GM23338 (cell line): Measurements from ENCODE around the gene SND1. TPM values are rescaled to one million over a fixed set of nuclear protein-coding genes. Genes with fewer than 3 reads are reported as not detected.

ENCODE experiments used
- ATAC-seq: fragments of 200-7000 bp; cut with Tn5 transposase; 3 replicates; pipeline ENCODE4 v1.9.1; 2020
- DNase-seq: peaks from one replicate; pipeline ENCODE4 v3.0.0-alpha.2; 2015; ENCODE audit warnings: low spot score
- H2AFZ ChIP-seq: fragments of 200-600 bp; sonication (generic); 2 replicates; pipeline ENCODE4 v1.8.0; 2016; ENCODE audit warnings: antibody characterized with exemption, mild to moderate bottlenecking, moderate library complexity
- H3F3A ChIP-seq: fragments of 200-600 bp; sonication (generic); replicated peaks from 2 replicates; pipeline ENCODE4 v1.8.0; 2017; ENCODE audit warnings: antibody characterized with exemption, mixed run types, low read depth
- H3K27ac ChIP-seq: fragments of 200-600 bp; sonication (generic); 2 replicates; pipeline ENCODE4 v1.6.1; 2016; ENCODE audit warnings: low read depth
- H3K27me3 ChIP-seq: fragments of 200-600 bp; sonication (generic); 2 replicates; pipeline ENCODE4 v1.8.0; 2016; ENCODE audit warnings: mild to moderate bottlenecking, mixed run types, moderate library complexity; ENCODE audit not compliant: insufficient read depth
- H3K36me3 ChIP-seq: fragments of 200-600 bp; sonication (generic); 2 replicates; pipeline ENCODE4 v1.8.0; 2016; ENCODE audit warnings: mild to moderate bottlenecking; ENCODE audit not compliant: insufficient read depth
- H3K4me1 ChIP-seq: fragments of 200-600 bp; sonication (generic); 2 replicates; pipeline ENCODE4 v1.8.0; 2016; ENCODE audit warnings: mild to moderate bottlenecking, moderate library complexity; ENCODE audit not compliant: insufficient read depth
- H3K4me2 ChIP-seq: fragments of 200-600 bp; sonication (generic); 2 replicates; pipeline ENCODE4 v1.7.1; 2017; ENCODE audit warnings: mixed run types
- H3K4me3 ChIP-seq: fragments of 200-600 bp; sonication (generic); 2 replicates; pipeline ENCODE4 v1.6.1; 2016; ENCODE audit warnings: mixed run types
- H3K79me2 ChIP-seq: fragments of 200-600 bp; sonication (generic); replicated peaks from 2 replicates; pipeline ENCODE4 v1.8.0; 2017; ENCODE audit warnings: mild to moderate bottlenecking; ENCODE audit not compliant: insufficient read depth
- H3K9me2 ChIP-seq: fragments of 200-600 bp; sonication (generic); 2 replicates; pipeline ENCODE4 v1.8.0; 2017; ENCODE audit not compliant: insufficient read depth
- H4K20me1 ChIP-seq: fragments of 200-600 bp; sonication (generic); replicated peaks from 2 replicates; pipeline ENCODE4 v1.8.0; 2017; ENCODE audit warnings: mild to moderate bottlenecking; ENCODE audit not compliant: insufficient read depth
- H3K27ac Mint-ChIP-seq: 2 replicates; pipeline ENCODE4 v1.8.0; 2020; ENCODE audit warnings: inconsistent platforms, mild to moderate bottlenecking, moderate library complexity, mixed read lengths
- H3K27me3 Mint-ChIP-seq: 3 replicates; pipeline ENCODE4 v1.8.0; 2022; ENCODE audit warnings: low read depth, mild to moderate bottlenecking, moderate library complexity, mixed read lengths, inconsistent platforms; ENCODE audit not compliant: insufficient read depth, poor library complexity
- H3K36me3 Mint-ChIP-seq: 3 replicates; pipeline ENCODE4 v1.8.0; 2021; ENCODE audit warnings: low read depth, mild to moderate bottlenecking, inconsistent platforms, moderate library complexity, mixed read lengths
- H3K4me1 Mint-ChIP-seq: 3 replicates; pipeline ENCODE4 v1.8.0; 2020; ENCODE audit warnings: mild to moderate bottlenecking, inconsistent platforms, mixed read lengths
- H3K4me3 Mint-ChIP-seq: 3 replicates; pipeline ENCODE4 v1.8.0; 2021; ENCODE audit warnings: moderate library complexity, mild to moderate bottlenecking, inconsistent platforms, mixed read lengths
- H3K9me3 Mint-ChIP-seq: 3 replicates; pipeline ENCODE4 v1.8.0; 2020; ENCODE audit warnings: moderate library complexity, mild to moderate bottlenecking, inconsistent platforms, mixed read lengths
- EZH2 ChIP-seq: fragments of 200-600 bp; sonication (generic); IDR thresholded peaks from one replicate; pipeline ENCODE4 v1.8.0; 2017; ENCODE audit warnings: antibody characterized with exemption, mild to moderate bottlenecking, low read depth; ENCODE audit not compliant: unreplicated experiment
- EZH2phosphoT487 ChIP-seq: fragments of 200-600 bp; sonication (generic); IDR thresholded peaks from one replicate; pipeline ENCODE4 v1.8.1; 2018; ENCODE audit warnings: antibody characterized with exemption; ENCODE audit not compliant: unreplicated experiment
- JUNB ChIP-seq: IDR thresholded peaks from one replicate; pipeline ENCODE4 v1.6.1; 2016; ENCODE audit warnings: antibody characterized with exemption; ENCODE audit not compliant: unreplicated experiment
- NANOG ChIP-seq: IDR thresholded peaks from 2 replicates; pipeline ENCODE4 v1.6.1; 2016; ENCODE audit warnings: antibody characterized with exemption, borderline replicate concordance
- POLR2AphosphoS5 ChIP-seq: IDR thresholded peaks from 2 replicates; pipeline ENCODE4 v1.6.1; 2016; ENCODE audit warnings: antibody characterized with exemption, low read depth
- STAT1 ChIP-seq: IDR thresholded peaks from one replicate; pipeline ENCODE4 v1.6.1; 2016; ENCODE audit warnings: antibody characterized with exemption; ENCODE audit not compliant: unreplicated experiment
- ZNF114 ChIP-seq: fragments of 250-450 bp; sonication (Bioruptor Pico); IDR thresholded peaks from 2 replicates; pipeline ENCODE4 v1.5.0; 2020; ENCODE audit warnings: mild to moderate bottlenecking, moderate library complexity
- ZNF331 ChIP-seq: fragments of 250-450 bp; sonication (Bioruptor Pico); IDR thresholded peaks from 2 replicates; pipeline ENCODE4 v1.5.0; 2020; ENCODE audit warnings: low read depth, mild to moderate bottlenecking, moderate library complexity
- polyA plus RNA-seq: library from polyadenylated mRNA; unstranded; fragments of >200 nt; fragmentation: Nextera tagmentation; extraction: Ambion mirVana; gene quantifications from 2 replicates; pipeline ENCODE4 v1.2.1, GENCODE V29; 2016
- total RNA-seq: library from RNA; depleted of rRNA; stranded (reverse); fragments of >200 nt; shearing (Covaris generic); gene quantifications from 2 replicates; pipeline ENCODE4 v1.2.3, GENCODE V29; 2014
- TF ChIP-seq, protein P1 (sequence below), 2 experiments: fragments of 200-600 bp in 1 of 2; sonication (generic) in 1 of 2; conservative IDR thresholded peaks; 2 replicates each; pipeline versions ENCODE4 v1.5.1 to v1.6.1; 2016 to 2017; ENCODE audit warnings: antibody characterized with exemption in 2 of 2, low read depth in 2 of 2, mild to moderate bottlenecking in 2 of 2, moderate library complexity in 1 of 2
- TF ChIP-seq, protein P2 (sequence below): fragments of 250-450 bp; sonication (Bioruptor Pico); IDR thresholded peaks from 2 replicates; pipeline ENCODE4 v1.5.0; 2020; ENCODE audit warnings: mild to moderate bottlenecking, moderate library complexity
- TF ChIP-seq, protein P3 (sequence below): IDR thresholded peaks from 2 replicates; pipeline ENCODE4 v1.6.1; 2016; ENCODE audit warnings: antibody characterized with exemption

The SND1 gene
- total and polyA plus RNA-seq, 2 experiments from 2014 or later: 107 to 254 TPM

DNA sequence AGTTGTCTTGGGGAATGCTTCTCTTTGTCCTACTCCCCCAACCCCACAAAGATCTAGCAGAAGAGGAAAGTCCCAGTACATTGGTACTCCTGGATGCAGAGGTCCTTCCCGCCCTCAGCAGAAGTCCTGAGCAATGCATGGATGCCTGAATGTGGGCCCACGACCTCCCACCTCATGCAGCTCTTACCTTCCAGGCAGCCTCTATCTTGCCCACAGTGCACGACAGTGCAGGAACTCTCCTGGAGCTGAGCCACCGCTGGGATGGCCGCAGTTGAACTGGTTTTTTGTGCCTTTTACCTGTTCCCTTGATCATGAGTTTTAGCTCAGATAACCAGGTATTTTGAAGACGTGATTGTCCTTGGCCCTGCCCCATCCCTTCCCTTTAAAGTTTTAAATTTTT, 341.3 kb downstream of the SND1 start:
- Histone ChIP-seq H3K36me3 (peaks cover 8% of the 10 kb centered on the region), H3F3A (0 out of 2 replicates have a peak, but pooled peaks cover 3% of the 10 kb centered on the region), H3K79me2 (peaks cover 9% of the 10 kb centered on the region), H3K27ac (no peak overlapping the region), H3K4me2 (no peak overlapping the region), H4K20me1 (peaks cover 7% of the 10 kb centered on the region; the same call in 1 of the 2 replicates), H3K4me3 (no peak overlapping the region), H3K27me3 (no peaks in the 10 kb centered on the region), H3K4me1 (peaks cover 17% of the 10 kb centered on the region), H3K9me2 (no peaks in the 10 kb centered on the region), H2AFZ (no peak overlapping the region)
- H3K36me3 Mint-ChIP-seq: peaks cover 15% of the 10 kb centered on the region
- no peak overlapping the region for H3K4me3 Mint-ChIP-seq
- DNase-seq (no peak), ATAC-seq (peak; percentile 18; the same call in 1 of the 3 replicates)
- H3K9me3 Mint-ChIP-seq: no peaks in the 10 kb centered on the region
- H3K27me3 Mint-ChIP-seq: no peaks in the 10 kb centered on the region
- H3K27ac Mint-ChIP-seq: no peak overlapping the region; the same call in 1 of the 2 replicates
- peaks cover 41% of the 10 kb centered on the region for H3K4me1 Mint-ChIP-seq
- TF ChIP-seq ZNF331 (CRISPR knock-in tag): no peak
- TF ChIP-seq ZNF114 (CRISPR knock-in tag): no peak

DNA sequence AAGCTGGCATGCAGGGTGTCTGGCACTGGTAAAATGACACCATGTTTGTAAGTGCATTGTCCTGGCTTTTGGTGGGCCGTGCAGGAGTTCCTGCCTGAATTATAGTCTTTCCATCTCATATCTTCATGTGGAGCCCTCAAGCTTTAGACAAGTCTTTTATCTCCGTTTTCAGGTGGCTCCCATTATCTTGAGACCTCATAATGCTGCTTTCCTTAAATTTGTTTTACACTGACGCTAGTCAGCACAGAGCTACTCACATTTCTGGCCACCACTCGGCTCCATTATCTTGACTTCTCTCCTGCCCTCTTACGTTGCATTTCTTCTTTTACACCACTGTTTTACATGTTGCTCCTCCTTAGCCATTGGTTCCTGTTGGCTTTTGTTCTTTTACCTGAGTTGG, 342.0 kb downstream of the SND1 start:
- Histone ChIP-seq H4K20me1 (peaks cover 7% of the 10 kb centered on the region; the same call in 1 of the 2 replicates), H3K36me3 (peaks cover 8% of the 10 kb centered on the region), H3F3A (no peaks in the 10 kb centered on the region), H3K9me2 (no peaks in the 10 kb centered on the region), H3K4me1 (peaks cover 17% of the 10 kb centered on the region), H3K27me3 (no peaks in the 10 kb centered on the region), H3K4me2 (no peak overlapping the region), H3K4me3 (no peak overlapping the region), H3K79me2 (peaks cover 6% of the 10 kb centered on the region), H3K27ac (no peak overlapping the region), H2AFZ (no peak overlapping the region)
- H3K9me3 Mint-ChIP-seq: no peaks in the 10 kb centered on the region
- DNase-seq: no peak
- H3K4me3 Mint-ChIP-seq: no peak overlapping the region
- peaks cover 15% of the 10 kb centered on the region for H3K36me3 Mint-ChIP-seq
- ATAC-seq: no peak
- no peak overlapping the region for H3K27ac Mint-ChIP-seq
- H3K4me1 Mint-ChIP-seq: peaks cover 42% of the 10 kb centered on the region
- peaks cover 2% of the 10 kb centered on the region for H3K27me3 Mint-ChIP-seq
- TF ChIP-seq EZH2phosphoT487 (no peak), EZH2 (no peak), JUNB (no peak), POLR2AphosphoS5 (no peak), STAT1 (no peak), ZNF114 (CRISPR knock-in tag) (no peak), ZNF331 (CRISPR knock-in tag) (no peak), NANOG (no peak)
- TF ChIP-seq, protein P1, sequence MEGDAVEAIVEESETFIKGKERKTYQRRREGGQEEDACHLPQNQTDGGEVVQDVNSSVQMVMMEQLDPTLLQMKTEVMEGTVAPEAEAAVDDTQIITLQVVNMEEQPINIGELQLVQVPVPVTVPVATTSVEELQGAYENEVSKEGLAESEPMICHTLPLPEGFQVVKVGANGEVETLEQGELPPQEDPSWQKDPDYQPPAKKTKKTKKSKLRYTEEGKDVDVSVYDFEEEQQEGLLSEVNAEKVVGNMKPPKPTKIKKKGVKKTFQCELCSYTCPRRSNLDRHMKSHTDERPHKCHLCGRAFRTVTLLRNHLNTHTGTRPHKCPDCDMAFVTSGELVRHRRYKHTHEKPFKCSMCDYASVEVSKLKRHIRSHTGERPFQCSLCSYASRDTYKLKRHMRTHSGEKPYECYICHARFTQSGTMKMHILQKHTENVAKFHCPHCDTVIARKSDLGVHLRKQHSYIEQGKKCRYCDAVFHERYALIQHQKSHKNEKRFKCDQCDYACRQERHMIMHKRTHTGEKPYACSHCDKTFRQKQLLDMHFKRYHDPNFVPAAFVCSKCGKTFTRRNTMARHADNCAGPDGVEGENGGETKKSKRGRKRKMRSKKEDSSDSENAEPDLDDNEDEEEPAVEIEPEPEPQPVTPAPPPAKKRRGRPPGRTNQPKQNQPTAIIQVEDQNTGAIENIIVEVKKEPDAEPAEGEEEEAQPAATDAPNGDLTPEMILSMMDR (conservative IDR thresholded peaks at IDR 0.05; ENCODE audit: low read depth in 2 of 2): no peak
- TF ChIP-seq, protein P2, sequence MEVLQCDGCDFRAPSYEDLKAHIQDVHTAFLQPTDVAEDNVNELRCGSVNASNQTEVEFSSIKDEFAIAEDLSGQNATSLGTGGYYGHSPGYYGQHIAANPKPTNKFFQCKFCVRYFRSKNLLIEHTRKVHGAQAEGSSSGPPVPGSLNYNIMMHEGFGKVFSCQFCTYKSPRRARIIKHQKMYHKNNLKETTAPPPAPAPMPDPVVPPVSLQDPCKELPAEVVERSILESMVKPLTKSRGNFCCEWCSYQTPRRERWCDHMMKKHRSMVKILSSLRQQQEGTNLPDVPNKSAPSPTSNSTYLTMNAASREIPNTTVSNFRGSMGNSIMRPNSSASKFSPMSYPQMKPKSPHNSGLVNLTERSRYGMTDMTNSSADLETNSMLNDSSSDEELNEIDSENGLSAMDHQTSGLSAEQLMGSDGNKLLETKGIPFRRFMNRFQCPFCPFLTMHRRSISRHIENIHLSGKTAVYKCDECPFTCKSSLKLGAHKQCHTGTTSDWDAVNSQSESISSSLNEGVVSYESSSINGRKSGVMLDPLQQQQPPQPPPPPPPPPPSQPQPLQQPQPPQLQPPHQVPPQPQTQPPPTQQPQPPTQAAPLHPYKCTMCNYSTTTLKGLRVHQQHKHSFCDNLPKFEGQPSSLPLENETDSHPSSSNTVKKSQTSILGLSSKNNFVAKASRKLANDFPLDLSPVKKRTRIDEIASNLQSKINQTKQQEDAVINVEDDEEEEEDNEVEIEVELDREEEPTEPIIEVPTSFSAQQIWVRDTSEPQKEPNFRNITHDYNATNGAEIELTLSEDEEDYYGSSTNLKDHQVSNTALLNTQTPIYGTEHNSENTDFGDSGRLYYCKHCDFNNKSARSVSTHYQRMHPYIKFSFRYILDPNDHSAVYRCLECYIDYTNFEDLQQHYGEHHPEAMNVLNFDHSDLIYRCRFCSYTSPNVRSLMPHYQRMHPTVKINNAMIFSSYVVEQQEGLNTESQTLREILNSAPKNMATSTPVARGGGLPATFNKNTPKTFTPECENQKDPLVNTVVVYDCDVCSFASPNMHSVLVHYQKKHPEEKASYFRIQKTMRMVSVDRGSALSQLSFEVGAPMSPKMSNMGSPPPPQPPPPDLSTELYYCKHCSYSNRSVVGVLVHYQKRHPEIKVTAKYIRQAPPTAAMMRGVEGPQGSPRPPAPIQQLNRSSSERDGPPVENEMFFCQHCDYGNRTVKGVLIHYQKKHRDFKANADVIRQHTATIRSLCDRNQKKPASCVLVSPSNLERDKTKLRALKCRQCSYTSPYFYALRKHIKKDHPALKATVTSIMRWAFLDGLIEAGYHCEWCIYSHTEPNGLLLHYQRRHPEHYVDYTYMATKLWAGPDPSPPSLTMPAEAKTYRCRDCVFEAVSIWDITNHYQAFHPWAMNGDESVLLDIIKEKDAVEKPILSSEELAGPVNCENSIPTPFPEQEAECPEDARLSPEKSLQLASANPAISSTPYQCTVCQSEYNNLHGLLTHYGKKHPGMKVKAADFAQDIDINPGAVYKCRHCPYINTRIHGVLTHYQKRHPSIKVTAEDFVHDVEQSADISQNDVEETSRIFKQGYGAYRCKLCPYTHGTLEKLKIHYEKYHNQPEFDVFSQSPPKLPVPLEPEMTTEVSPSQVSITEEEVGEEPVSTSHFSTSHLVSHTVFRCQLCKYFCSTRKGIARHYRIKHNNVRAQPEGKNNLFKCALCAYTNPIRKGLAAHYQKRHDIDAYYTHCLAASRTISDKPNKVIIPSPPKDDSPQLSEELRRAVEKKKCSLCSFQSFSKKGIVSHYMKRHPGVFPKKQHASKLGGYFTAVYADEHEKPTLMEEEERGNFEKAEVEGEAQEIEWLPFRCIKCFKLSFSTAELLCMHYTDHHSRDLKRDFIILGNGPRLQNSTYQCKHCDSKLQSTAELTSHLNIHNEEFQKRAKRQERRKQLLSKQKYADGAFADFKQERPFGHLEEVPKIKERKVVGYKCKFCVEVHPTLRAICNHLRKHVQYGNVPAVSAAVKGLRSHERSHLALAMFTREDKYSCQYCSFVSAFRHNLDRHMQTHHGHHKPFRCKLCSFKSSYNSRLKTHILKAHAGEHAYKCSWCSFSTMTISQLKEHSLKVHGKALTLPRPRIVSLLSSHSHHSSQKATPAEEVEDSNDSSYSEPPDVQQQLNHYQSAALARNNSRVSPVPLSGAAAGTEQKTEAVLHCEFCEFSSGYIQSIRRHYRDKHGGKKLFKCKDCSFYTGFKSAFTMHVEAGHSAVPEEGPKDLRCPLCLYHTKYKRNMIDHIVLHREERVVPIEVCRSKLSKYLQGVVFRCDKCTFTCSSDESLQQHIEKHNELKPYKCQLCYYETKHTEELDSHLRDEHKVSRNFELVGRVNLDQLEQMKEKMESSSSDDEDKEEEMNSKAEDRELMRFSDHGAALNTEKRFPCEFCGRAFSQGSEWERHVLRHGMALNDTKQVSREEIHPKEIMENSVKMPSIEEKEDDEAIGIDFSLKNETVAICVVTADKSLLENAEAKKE (CRISPR knock-in tag): no peak
- TF ChIP-seq, protein P3, sequence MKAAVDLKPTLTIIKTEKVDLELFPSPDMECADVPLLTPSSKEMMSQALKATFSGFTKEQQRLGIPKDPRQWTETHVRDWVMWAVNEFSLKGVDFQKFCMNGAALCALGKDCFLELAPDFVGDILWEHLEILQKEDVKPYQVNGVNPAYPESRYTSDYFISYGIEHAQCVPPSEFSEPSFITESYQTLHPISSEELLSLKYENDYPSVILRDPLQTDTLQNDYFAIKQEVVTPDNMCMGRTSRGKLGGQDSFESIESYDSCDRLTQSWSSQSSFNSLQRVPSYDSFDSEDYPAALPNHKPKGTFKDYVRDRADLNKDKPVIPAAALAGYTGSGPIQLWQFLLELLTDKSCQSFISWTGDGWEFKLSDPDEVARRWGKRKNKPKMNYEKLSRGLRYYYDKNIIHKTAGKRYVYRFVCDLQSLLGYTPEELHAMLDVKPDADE: no peak
